ENCODE data around the gene PGK2. TPM values are rescaled to one million over a fixed set of nuclear protein-coding genes. Genes with fewer than 3 reads are reported as not detected.

The PGK2 gene
- total RNA-seq, 1 experiment from 2014 or later: not detected

- DNase-seq (ENCODE audit: low spot score): no peak
Measured at GRCh38 chr6:49736017-49736508, 51.0 kb downstream of the PGK2 start.

Other genes starting within 250 kb of the PGK2 start
- 21.5 and 33.9 TPM in 2 replicates for gene C6orf141, start 236.6 kb downstream of the PGK2 start, total RNA-seq (2014; rRNA removed; shearing (Covaris generic))
- gene RHAG, start 150.4 kb downstream of the PGK2 start, total RNA-seq (2014; rRNA removed; shearing (Covaris generic)): not detected in 2 replicates
- gene CRISP2, start 73.7 kb downstream of the PGK2 start, total RNA-seq (2014; rRNA removed; shearing (Covaris generic)): not detected in 2 replicates
- gene CRISP3, start 42.9 kb downstream of the PGK2 start, total RNA-seq (2014; rRNA removed; shearing (Covaris generic)): not detected in 2 replicates
- gene CRISP1, start 79.2 kb upstream of the PGK2 start, total RNA-seq (2014; rRNA removed; shearing (Covaris generic)): not detected in 2 replicates
- not detected in 2 replicates for gene DEFB114, start 176.9 kb upstream of the PGK2 start, total RNA-seq (2014; rRNA removed; shearing (Covaris generic))
- gene DEFB113, start 182.3 kb upstream of the PGK2 start, total RNA-seq (2014; rRNA removed; shearing (Covaris generic)): not detected in 2 replicates
- not detected in 2 replicates for gene DEFB110, start 234.7 kb upstream of the PGK2 start, total RNA-seq (2014; rRNA removed; shearing (Covaris generic))